Neutrophil (primary cell): Measurements from ENCODE around the gene ABCA2.

Experiments used
- H3K27ac ChIP-seq: fragments of 200-600 bp; sonication (generic); 2 replicates; pipeline ENCODE4 v1.5.1; 2016; ENCODE audit warnings: mild to moderate bottlenecking, moderate library complexity
- H3K27me3 ChIP-seq: fragments of 200-600 bp; sonication (generic); 2 replicates; pipeline ENCODE4 v1.6.0; 2016; ENCODE audit warnings: mild to moderate bottlenecking
- H3K36me3 ChIP-seq: fragments of 200-600 bp; sonication (generic); 2 replicates; pipeline ENCODE4 v1.5.1; 2017
- H3K4me1 ChIP-seq, 2 experiments: fragments of 200-600 bp in 1 of 2; sonication (generic) in 1 of 2; 1 replicate in 1 of 2; 2 replicates in 1 of 2; pipeline versions ENCODE4 v1.5.1 to v1.6.1; 2013 to 2016; ENCODE audit warnings: low read depth in 1 of 2, low read length in 1 of 2, mild to moderate bottlenecking in 1 of 2, moderate library complexity in 1 of 2; ENCODE audit not compliant: control insufficient read depth in 1 of 2, insufficient read depth in 1 of 2
- H3K4me3 ChIP-seq, 2 experiments: fragments of 200-600 bp in 1 of 2; sonication (generic) in 1 of 2; 1 replicate in 1 of 2; 2 replicates in 1 of 2; pipeline ENCODE4 v1.5.1; 2013 to 2016; ENCODE audit warnings: low read depth in 1 of 2, low read length in 1 of 2, mild to moderate bottlenecking in 1 of 2, moderate library complexity in 1 of 2
- H3K9me3 ChIP-seq: fragments of 200-600 bp; sonication (generic); 2 replicates; pipeline ENCODE4 v1.5.1; 2016
- CTCF ChIP-seq: fragments of 200-600 bp; sonication (generic); IDR thresholded peaks from 2 replicates; pipeline ENCODE4 v1.5.1; 2016; ENCODE audit warnings: antibody characterized with exemption

ABCA2 gene

DNA sequence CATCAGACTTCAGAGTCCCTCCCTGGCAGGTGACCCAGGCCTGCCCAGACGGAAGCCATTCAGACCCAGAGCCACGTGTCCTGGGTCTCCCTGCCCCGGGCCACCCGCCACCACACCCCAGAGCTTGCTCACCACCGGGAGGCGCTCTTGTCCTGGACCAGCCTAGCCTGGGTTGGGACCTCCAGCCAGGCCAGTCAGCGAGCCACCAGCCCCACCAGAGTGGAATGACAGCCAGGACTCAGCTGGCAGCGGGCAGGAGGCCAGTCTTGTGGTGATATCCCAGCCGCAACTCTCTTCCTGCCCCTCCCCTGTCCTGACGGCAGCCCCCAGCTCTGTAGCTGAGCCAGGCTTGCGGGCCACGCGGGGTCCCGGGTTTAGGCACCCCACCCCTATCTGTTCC, 52.4 kb downstream of the ABCA2 start:
- Histone ChIP-seq H3K4me1 (peaks cover 0 to 12% of the 10 kb centered on the region in 2 experiments), H3K27ac (no peak overlapping the region), H3K9me3 (no peaks in the 10 kb centered on the region), H3K4me3 (no peak overlapping the region), H3K36me3 (no peaks in the 10 kb centered on the region), H3K27me3 (peaks cover 75% of the 10 kb centered on the region)
- no peak for TF ChIP-seq CTCF

GRCh38 chr9:136974817-136975535, 53.1 kb downstream of the ABCA2 start:
- H3K9me3 ChIP-seq, result no peaks in the 10 kb centered on the region
- H3K4me1 ChIP-seq, result peaks cover 0 to 12% of the 10 kb centered on the region in 2 experiments
- TF ChIP-seq CTCF, result no peak
- no peak overlapping the region for H3K27ac ChIP-seq
- no peaks in the 10 kb centered on the region for H3K36me3 ChIP-seq
- H3K4me3 ChIP-seq, result no peak overlapping the region
- peaks cover 68% of the 10 kb centered on the region for H3K27me3 ChIP-seq

- Histone ChIP-seq H3K4me3 (no peak overlapping the region), H3K4me1 (peaks cover 0 to 12% of the 10 kb centered on the region in 2 experiments), H3K36me3 (no peaks in the 10 kb centered on the region), H3K9me3 (no peaks in the 10 kb centered on the region), H3K27me3 (peaks cover 58% of the 10 kb centered on the region), H3K27ac (no peak overlapping the region)
- TF ChIP-seq CTCF, result no peak
These were observed 54.1 kb downstream of the ABCA2 start for GRCh38 chr9:136973618-136974617.

GRCh38 chr9:136972743-136973142, 55.3 kb downstream of the ABCA2 start:
- Histone ChIP-seq H3K27me3 (peaks cover 47% of the 10 kb centered on the region), H3K27ac (no peak overlapping the region), H3K9me3 (no peaks in the 10 kb centered on the region), H3K4me3 (no peak overlapping the region), H3K36me3 (no peaks in the 10 kb centered on the region), H3K4me1 (peaks cover 0 to 6% of the 10 kb centered on the region in 2 experiments)
- no peak for TF ChIP-seq CTCF

DNA sequence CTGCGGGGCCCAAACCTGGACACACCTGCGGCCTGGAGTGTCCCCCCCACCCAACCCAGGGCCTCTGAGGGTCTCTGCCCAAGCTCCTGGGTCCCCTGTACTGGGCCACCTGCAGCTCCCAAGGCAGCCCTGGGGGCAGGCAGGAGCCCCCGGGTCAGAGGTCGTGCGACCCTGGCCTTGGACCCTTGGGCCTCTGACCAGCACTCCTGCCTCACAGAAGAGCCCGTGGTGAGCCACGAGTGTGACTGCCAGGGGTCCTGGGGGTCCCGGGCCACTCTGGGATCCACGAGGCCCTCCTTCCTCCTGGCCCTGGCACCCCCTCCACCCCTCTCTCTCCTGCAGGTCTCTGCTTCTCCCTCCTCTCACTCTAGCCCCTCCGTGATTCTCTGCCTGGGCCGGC, 55.7 kb downstream of the ABCA2 start:
- Histone ChIP-seq H3K4me3 (no peak overlapping the region), H3K27ac (no peak overlapping the region), H3K4me1 (peaks cover 0 to 5% of the 10 kb centered on the region in 2 experiments), H3K27me3 (peaks cover 43% of the 10 kb centered on the region), H3K36me3 (no peaks in the 10 kb centered on the region), H3K9me3 (no peaks in the 10 kb centered on the region)
- no peak for TF ChIP-seq CTCF
